K562 treated with DMSO at 1 percent for 12 hours (cell line): ENCODE data around the gene PNMT. TPM values are rescaled to one million over a fixed set of nuclear protein-coding genes. Genes with fewer than 3 reads are reported as not detected.

Experiments used
- total RNA-seq: library from RNA; unstranded; fragments of 300-600 nt; gene quantifications from 2 replicates; pipeline ENCODE4 v1.2.3, GENCODE V29; 2022; ENCODE audit not compliant: insufficient read depth

Gene PNMT
- 4.2 and 5.4 TPM in 2 replicates for total RNA-seq

GRCh38 chr17:39667945-39668924 is at the start of gene PNMT:
Gene PNMT (plus strand): TSS chr17:39668453. CDS start chr17:39668476, 23 bp downstream.

GRCh38 chr17:39626171-39627046 is 41.8 kb upstream of the PNMT start, which contains the start of gene PPP1R1B:
Gene PPP1R1B (plus strand): TSS chr17:39626952. CDS start chr17:39627393, 441 bp downstream.

GRCh38 chr17:39636927-39637736 is 31.1 kb upstream of the PNMT start, which contains the start of gene STARD3:
Gene STARD3 (plus strand): TSS chr17:39637144. CDS start chr17:39653532, 16,388 bp downstream.

GRCh38 chr17:39664581-39665561 is 3.4 kb upstream of the PNMT start, which contains the start of gene TCAP:
Gene TCAP (plus strand): TSS chr17:39665349. CDS start chr17:39665360, 11 bp downstream.

GRCh38 chr17:39687546-39688474 is 19.6 kb downstream of the PNMT start, which contains the start of gene PGAP3:
Gene PGAP3 (minus strand): TSS chr17:39688057. CDS start chr17:39688014, 43 bp downstream.

GRCh38 chr17:39699818-39700147 is 31.5 kb downstream of the PNMT start, which contains the start of gene ERBB2:
Gene ERBB2 (plus strand): TSS chr17:39700064. CDS start chr17:39700239, 175 bp downstream.

Other genes with a start within 250 kb of the PNMT start
- gene MED1, start 217.2 kb upstream of the PNMT start, total RNA-seq = 4.9 and 25.9 TPM in 2 replicates
- gene CDK12, start 207.0 kb upstream of the PNMT start, total RNA-seq = 7.0 and 34.1 TPM in 2 replicates
- not detected in 2 replicates for gene NEUROD2, start 60.5 kb upstream of the PNMT start, total RNA-seq
- not detected in 2 replicates for gene PPP1R1B, start 41.5 kb upstream of the PNMT start, total RNA-seq
- 89.5 and 118 TPM in 2 replicates for gene STARD3, start 31.3 kb upstream of the PNMT start, total RNA-seq
- 3.7 and 4.9 TPM in 2 replicates for gene TCAP, start 3.1 kb upstream of the PNMT start, total RNA-seq
- 7.0 and 15.8 TPM in 2 replicates for gene PGAP3, start 19.6 kb downstream of the PNMT start, total RNA-seq
- gene ERBB2, start 31.6 kb downstream of the PNMT start, total RNA-seq = 2.6 and 6.4 TPM in 2 replicates
- 97.0 and 128 TPM in 2 replicates for gene MIEN1, start 62.1 kb downstream of the PNMT start, total RNA-seq
- gene GRB7, start 69.5 kb downstream of the PNMT start, total RNA-seq = 5.5 and 7.7 TPM in 2 replicates
- 0.47 TPM in 1 of 2 replicates, not detected in the other for gene IKZF3, start 195.9 kb downstream of the PNMT start, total RNA-seq
- gene ZPBP2, start 199.7 kb downstream of the PNMT start, total RNA-seq = not detected in 2 replicates